PFSK-1 (cell line): ENCODE data around the gene ZDHHC8.

Source experiments
- POLR2AphosphoS5 ChIP-seq: IDR thresholded peaks from 2 replicates; pipeline ENCODE4 v1.6.1; 2012; ENCODE audit warnings: low read depth, mild to moderate bottlenecking, control low read depth, low read length, moderate library complexity
- REST ChIP-seq, 2 experiments: IDR thresholded peaks; 2 replicates each; pipeline versions ENCODE4 v1.6.1 to v1.8.0; 2011 to 2012; ENCODE audit warnings: low read depth in 2 of 2, low read length in 2 of 2, control low read depth in 1 of 2, inconsistent platforms in 1 of 2, mild to moderate bottlenecking in 1 of 2, moderate library complexity in 1 of 2; ENCODE audit not compliant: insufficient read depth in 1 of 2
- TAF1 ChIP-seq: IDR thresholded peaks from 2 replicates; pipeline ENCODE4 v1.6.1; 2012; ENCODE audit warnings: low read length, control low read depth, borderline replicate concordance; ENCODE audit not compliant: insufficient read depth

DNA sequence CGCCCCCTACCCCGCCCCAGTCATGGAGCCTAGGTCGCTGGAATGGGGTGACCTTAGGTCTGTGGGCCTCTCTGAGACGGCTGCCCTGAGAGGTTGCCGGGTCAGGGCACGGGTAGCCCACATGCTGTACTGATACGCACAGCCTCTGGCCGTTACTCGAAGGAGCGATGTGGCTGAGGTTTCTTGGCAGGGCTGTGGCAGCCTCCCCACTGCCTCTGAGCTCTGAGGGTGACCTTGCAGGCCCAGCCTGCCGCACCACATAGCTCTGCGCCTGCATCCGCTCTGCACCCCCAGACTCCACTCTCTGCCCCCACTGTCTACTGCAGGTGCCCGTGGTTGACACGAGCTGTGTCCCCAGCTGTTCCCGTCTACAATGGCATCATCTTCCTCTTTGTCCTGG lies 7.3 kb downstream of the ZDHHC8 start:
- no peak for TF ChIP-seq TAF1
- TF ChIP-seq REST (IDR thresholded peaks at IDR 0.05; ENCODE audit: insufficient read depth in 1 of 2, low read depth in 2 of 2, low read length in 2 of 2) = no peak
- TF ChIP-seq POLR2AphosphoS5 = no peak
